Ectodermal cell (in vitro differentiated cells): ENCODE data around the gene KLC4.

Experiments
- H3K27ac ChIP-seq: 2 replicates; pipeline ENCODE4 v1.7.0; 2013; ENCODE audit warnings: mild to moderate bottlenecking, low read depth, low read length; ENCODE audit not compliant: insufficient read depth, poor library complexity, severe bottlenecking
- H3K27me3 ChIP-seq: 2 replicates; pipeline ENCODE4 v1.7.0; 2013; ENCODE audit warnings: mild to moderate bottlenecking, low read length; ENCODE audit not compliant: insufficient read depth, control insufficient read depth, poor library complexity, severe bottlenecking
- H3K36me3 ChIP-seq: one replicate; pipeline ENCODE4 v1.7.0; 2013; ENCODE audit warnings: low read length; ENCODE audit not compliant: control insufficient read depth, insufficient read depth
- H3K4me1 ChIP-seq: one replicate; pipeline ENCODE4 v1.7.0; 2013; ENCODE audit warnings: low read length; ENCODE audit not compliant: control insufficient read depth, insufficient read depth
- H3K4me3 ChIP-seq: 2 replicates; pipeline ENCODE4 v1.7.0; 2013; ENCODE audit warnings: low read depth, low read length, control low read depth; ENCODE audit not compliant: insufficient read depth
- H3K9me3 ChIP-seq: 2 replicates; pipeline ENCODE4 v1.7.0; 2013; ENCODE audit warnings: mild to moderate bottlenecking, low read length, moderate library complexity; ENCODE audit not compliant: control insufficient read depth
- WGBS, 2 experiments: methylation state at CpG; one replicate each; pipeline ENCODE4 v1.1.7; 2013; ENCODE audit warnings: missing lambda C conversion rate in 2 of 2; 5-methylcytosine and 5-hydroxymethylcytosine counted together

KLC4 gene

GRCh38 chr6:43020052-43020705 is 39.3 kb upstream of the KLC4 start:
- WGBS, 2 experiments: 92 to 95% methylated on average over 3 of the region's 3 CpGs
- H3K9me3 ChIP-seq: no peaks in the 10 kb centered on the region
- no peak overlapping the region for H3K4me3 ChIP-seq
- peaks cover 6% of the 10 kb centered on the region for H3K4me1 ChIP-seq
- peaks cover 29% of the 10 kb centered on the region for H3K36me3 ChIP-seq
- no peak overlapping the region for H3K27ac ChIP-seq
- H3K27me3 ChIP-seq: no peaks in the 10 kb centered on the region

- Histone ChIP-seq H3K36me3 (peaks cover 33% of the 10 kb centered on the region), H3K4me3 (peak overlapping the region; percentile 90), H3K27me3 (no peaks in the 10 kb centered on the region), H3K27ac (no peak overlapping the region), H3K4me1 (peaks cover 5% of the 10 kb centered on the region), H3K9me3 (no peaks in the 10 kb centered on the region)
- WGBS, 2 experiments: 57 to 74% methylated on average over 4 to 5 of the region's 5 CpGs
Measured at GRCh38 chr6:43020847-43021246, 38.6 kb upstream of the KLC4 start.

- H3K27me3 ChIP-seq: no peaks in the 10 kb centered on the region
- H3K36me3 ChIP-seq: peaks cover 36% of the 10 kb centered on the region
- no peak within 1 kb of the TSS for H3K27ac ChIP-seq
- H3K9me3 ChIP-seq: no peaks in the 10 kb centered on the region
- H3K4me1 ChIP-seq: peaks cover 5% of the 10 kb centered on the region
- WGBS, 2 experiments: 2% methylated on average over 56 of the region's 56 CpGs
- H3K4me3 ChIP-seq: peak within 1 kb of the TSS; percentile 90
Measured at GRCh38 chr6:43021270-43022047, 38.0 kb upstream of the KLC4 start, which contains the start of gene RRP36. RRP36 (plus strand) TSS chr6:43021623; CDS start chr6:43021655, 32 bp downstream.

- peaks cover 47% of the 10 kb centered on the region for H3K36me3 ChIP-seq
- no peaks in the 10 kb centered on the region for H3K9me3 ChIP-seq
- H3K27me3 ChIP-seq: no peaks in the 10 kb centered on the region
- no peak overlapping the region for H3K27ac ChIP-seq
- peaks cover 5% of the 10 kb centered on the region for H3K4me1 ChIP-seq
- WGBS, 2 experiments: 95 to 96% methylated on average over 2 of the region's 2 CpGs
- no peak overlapping the region for H3K4me3 ChIP-seq
Measured at GRCh38 chr6:43024436-43024835, 35.0 kb upstream of the KLC4 start.

- H3K27me3 ChIP-seq: no peaks in the 10 kb centered on the region
- 92 to 93% methylated on average over 5 of the region's 5 CpGs for WGBS, 2 experiments
- H3K9me3 ChIP-seq: no peaks in the 10 kb centered on the region
- H3K36me3 ChIP-seq: peaks cover 50% of the 10 kb centered on the region
- no peak overlapping the region for H3K27ac ChIP-seq
- H3K4me1 ChIP-seq: no peaks in the 10 kb centered on the region
- no peak overlapping the region for H3K4me3 ChIP-seq
Measured at GRCh38 chr6:43026365-43026764, 33.1 kb upstream of the KLC4 start.

GRCh38 chr6:43029120-43029519 is 30.3 kb upstream of the KLC4 start:
- no peaks in the 10 kb centered on the region for H3K4me1 ChIP-seq
- H3K27ac ChIP-seq: no peak overlapping the region
- 94 to 96% methylated on average over 9 of the region's 9 CpGs for WGBS, 2 experiments
- H3K27me3 ChIP-seq: no peaks in the 10 kb centered on the region
- no peaks in the 10 kb centered on the region for H3K9me3 ChIP-seq
- H3K4me3 ChIP-seq: no peak overlapping the region
- H3K36me3 ChIP-seq: peaks cover 61% of the 10 kb centered on the region

GRCh38 chr6:43032326-43032725 is 27.1 kb upstream of the KLC4 start:
- Histone ChIP-seq H3K27ac (no peak overlapping the region), H3K9me3 (no peaks in the 10 kb centered on the region), H3K36me3 (peaks cover 48% of the 10 kb centered on the region), H3K27me3 (no peaks in the 10 kb centered on the region), H3K4me3 (no peak overlapping the region), H3K4me1 (peaks cover 5% of the 10 kb centered on the region)
- 96% methylated on average over 4 of the region's 4 CpGs for WGBS, 2 experiments

GRCh38 chr6:43033496-43034189 is 25.8 kb upstream of the KLC4 start:
- WGBS, 2 experiments: 93 to 97% methylated on average over 2 of the region's 2 CpGs
- Histone ChIP-seq H3K4me1 (peaks cover 5% of the 10 kb centered on the region), H3K27me3 (no peaks in the 10 kb centered on the region), H3K4me3 (no peak overlapping the region), H3K27ac (no peak overlapping the region), H3K9me3 (no peaks in the 10 kb centered on the region), H3K36me3 (peaks cover 48% of the 10 kb centered on the region)

GRCh38 chr6:43034190-43034525 is 25.3 kb upstream of the KLC4 start:
- 92 to 93% methylated on average over 2 of the region's 2 CpGs for WGBS, 2 experiments
- H3K27ac ChIP-seq: no peak overlapping the region
- no peak overlapping the region for H3K4me3 ChIP-seq
- no peaks in the 10 kb centered on the region for H3K27me3 ChIP-seq
- no peaks in the 10 kb centered on the region for H3K9me3 ChIP-seq
- H3K36me3 ChIP-seq: peaks cover 43% of the 10 kb centered on the region
- peaks cover 5% of the 10 kb centered on the region for H3K4me1 ChIP-seq

GRCh38 chr6:43035495-43036194 is 23.8 kb upstream of the KLC4 start:
- H3K36me3 ChIP-seq: peaks cover 42% of the 10 kb centered on the region
- H3K27me3 ChIP-seq: no peaks in the 10 kb centered on the region
- no peaks in the 10 kb centered on the region for H3K9me3 ChIP-seq
- H3K4me3 ChIP-seq: no peak overlapping the region
- H3K27ac ChIP-seq: no peak overlapping the region
- WGBS, 2 experiments: 58 to 64% methylated on average over 4 of the region's 4 CpGs
- peaks cover 5% of the 10 kb centered on the region for H3K4me1 ChIP-seq
